AG09309 (cell line): ENCODE measurements around the gene ANGPTL8.

Source experiments
- DNase-seq: peaks from one replicate; pipeline ENCODE4 v3.0.0-alpha.2; 2010; ENCODE audit warnings: low read depth
- H3K4me3 ChIP-seq: 2 replicates; pipeline ENCODE4 v1.5.1; 2011; ENCODE audit warnings: mild to moderate bottlenecking, low read depth, low read length, moderate library complexity; ENCODE audit not compliant: control insufficient read depth
- CTCF ChIP-seq: IDR thresholded peaks from 2 replicates; pipeline ENCODE4 v1.5.1; 2011; ENCODE audit warnings: mild to moderate bottlenecking, low read depth, low read length, inconsistent platforms; ENCODE audit not compliant: insufficient read depth, control insufficient read depth; ENCODE audit errors: missing control alignments

Gene ANGPTL8

GRCh38 chr19:11247934-11248333 is 8.5 kb downstream of the ANGPTL8 start:
- no peak for DNase-seq
- no peak overlapping the region for H3K4me3 ChIP-seq
- no peak for TF ChIP-seq CTCF

- H3K4me3 ChIP-seq = no peak overlapping the region
- no peak for DNase-seq
- no peak for TF ChIP-seq CTCF
Observed at GRCh38 chr19:11248852-11249251, 9.4 kb downstream of the ANGPTL8 start.

GRCh38 chr19:11251217-11251616 is 11.8 kb downstream of the ANGPTL8 start:
- H3K4me3 ChIP-seq = no peak overlapping the region
- TF ChIP-seq CTCF = no peak
- DNase-seq = no peak

GRCh38 chr19:11251650-11252314 is 12.4 kb downstream of the ANGPTL8 start:
- TF ChIP-seq CTCF = no peak

GRCh38 chr19:11252665-11253355 is 13.4 kb downstream of the ANGPTL8 start:
- TF ChIP-seq CTCF = no peak
- no peak for DNase-seq
- no peak overlapping the region for H3K4me3 ChIP-seq

More at GRCh38 chr19:11251650-11252314, 12.4 kb downstream of the ANGPTL8 start:
- H3K4me3 ChIP-seq = no peak overlapping the region
- DNase-seq = no peak

- peak; percentile 20 for TF ChIP-seq CTCF
- H3K4me3 ChIP-seq = no peak overlapping the region
- DNase-seq = no peak
Observed at GRCh38 chr19:11254666-11255065, 15.2 kb downstream of the ANGPTL8 start.
